ENCODE results near the gene REV1. TPM values are rescaled to one million over a fixed set of nuclear protein-coding genes. Genes with fewer than 3 reads are reported as not detected.

The REV1 gene
- total RNA-seq, 1 experiment from 2014 or later = 96.3 TPM

- H3K9me3 ChIP-seq (ENCODE audit: low read length) = no peaks in the 10 kb centered on the region
- H3K9me2 ChIP-seq (replicated peaks; ENCODE audit: insufficient read depth, low read length) = no peaks in the 10 kb centered on the region
- peaks cover 47% of the 10 kb centered on the region for H3K36me3 ChIP-seq (ENCODE audit: insufficient read depth, low read length)
Measured at GRCh38 chr2:99451686-99452085, 38.1 kb downstream of the REV1 start.

GRCh38 chr2:99451280-99451679 is 38.5 kb downstream of the REV1 start:
- Histone ChIP-seq H3K27ac (ENCODE audit: low read length) (no peak overlapping the region), H3K4me2 (ENCODE audit: low read depth, low read length, poor library complexity, severe bottlenecking) (no peak overlapping the region), H3K4me3 (ENCODE audit: low read length) (no peak overlapping the region), H3K4me1 (ENCODE audit: low read length) (peaks cover under 1% of the 10 kb centered on the region; the same call in 1 of the 2 replicates), H3K9ac (ENCODE audit: low read length) (no peak overlapping the region), H3K36me3 (ENCODE audit: insufficient read depth, low read length) (peaks cover 44% of the 10 kb centered on the region), H3K27me3 (ENCODE audit: low read length) (no peaks in the 10 kb centered on the region), H3K79me2 (ENCODE audit: low read length) (peaks cover 93% of the 10 kb centered on the region), H3K9me2 (replicated peaks; ENCODE audit: insufficient read depth, low read length) (no peaks in the 10 kb centered on the region), H2AFZ (ENCODE audit: low read length) (no peak overlapping the region), H3K9me3 (ENCODE audit: low read length) (no peaks in the 10 kb centered on the region), H4K20me1 (ENCODE audit: insufficient read depth, low read depth, low read length) (no peaks in the 10 kb centered on the region)
- DNase-seq = no peak

More at GRCh38 chr2:99451686-99452085, 38.1 kb downstream of the REV1 start:
- Histone ChIP-seq H3K27me3 (ENCODE audit: low read length) (no peaks in the 10 kb centered on the region), H4K20me1 (ENCODE audit: insufficient read depth, low read depth, low read length) (no peaks in the 10 kb centered on the region), H3K79me2 (ENCODE audit: low read length) (peaks cover 93% of the 10 kb centered on the region), H3K4me1 (ENCODE audit: low read length) (no peaks in the 10 kb centered on the region), H3K4me3 (ENCODE audit: low read length) (no peak overlapping the region), H2AFZ (ENCODE audit: low read length) (no peak overlapping the region), H3K9ac (ENCODE audit: low read length) (no peak overlapping the region), H3K4me2 (ENCODE audit: low read depth, low read length, poor library complexity, severe bottlenecking) (no peak overlapping the region), H3K27ac (ENCODE audit: low read length) (no peak overlapping the region)
- DNase-seq = no peak

- Histone ChIP-seq H3K36me3 (ENCODE audit: insufficient read depth, low read length) (peaks cover 34% of the 10 kb centered on the region), H3K9me3 (ENCODE audit: low read length) (no peaks in the 10 kb centered on the region), H4K20me1 (ENCODE audit: insufficient read depth, low read depth, low read length) (no peaks in the 10 kb centered on the region), H3K9me2 (replicated peaks; ENCODE audit: insufficient read depth, low read length) (no peaks in the 10 kb centered on the region), H3K27me3 (ENCODE audit: low read length) (no peaks in the 10 kb centered on the region), H3K4me2 (ENCODE audit: low read depth, low read length, poor library complexity, severe bottlenecking) (no peak overlapping the region), H2AFZ (ENCODE audit: low read length) (no peak overlapping the region), H3K27ac (ENCODE audit: low read length) (no peak overlapping the region), H3K9ac (ENCODE audit: low read length) (no peak overlapping the region), H3K79me2 (ENCODE audit: low read length) (peaks cover 93% of the 10 kb centered on the region), H3K4me1 (ENCODE audit: low read length) (peaks cover 11% of the 10 kb centered on the region), H3K4me3 (ENCODE audit: low read length) (no peak overlapping the region)
- DNase-seq = no peak
Measured at GRCh38 chr2:99450199-99450598, 39.6 kb downstream of the REV1 start.

DNA sequence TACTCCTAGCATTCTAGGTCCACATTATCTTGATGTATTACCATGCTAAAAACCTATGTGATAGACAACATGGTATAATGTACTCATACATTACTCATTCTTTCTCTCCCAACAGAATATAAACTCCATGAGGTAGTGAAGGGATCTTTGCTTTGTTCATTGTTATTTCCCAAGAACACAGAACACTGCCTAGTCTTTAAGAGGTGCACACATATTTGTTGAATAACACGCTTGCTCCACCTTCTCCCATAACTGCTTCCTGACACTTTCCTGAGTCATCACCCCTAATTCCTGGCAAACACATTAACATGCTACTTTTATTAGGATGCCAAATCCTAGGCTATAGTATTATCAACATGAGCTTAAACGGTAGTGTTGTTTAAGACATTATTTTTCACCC is 41.3 kb downstream of the REV1 start:
- Histone ChIP-seq H3K9ac (ENCODE audit: low read length) (no peak overlapping the region), H3K27me3 (ENCODE audit: low read length) (no peaks in the 10 kb centered on the region), H3K9me3 (ENCODE audit: low read length) (no peaks in the 10 kb centered on the region), H4K20me1 (ENCODE audit: insufficient read depth, low read depth, low read length) (no peaks in the 10 kb centered on the region), H3K36me3 (ENCODE audit: insufficient read depth, low read length) (peaks cover 22% of the 10 kb centered on the region; the same call in 1 of the 2 replicates), H3K4me1 (ENCODE audit: low read length) (peaks cover 25% of the 10 kb centered on the region), H3K4me2 (ENCODE audit: low read depth, low read length, poor library complexity, severe bottlenecking) (no peak overlapping the region), H3K9me2 (replicated peaks; ENCODE audit: insufficient read depth, low read length) (no peaks in the 10 kb centered on the region), H3K79me2 (ENCODE audit: low read length) (peaks cover 94% of the 10 kb centered on the region), H3K4me3 (ENCODE audit: low read length) (no peak overlapping the region), H3K27ac (ENCODE audit: low read length) (no peak overlapping the region), H2AFZ (ENCODE audit: low read length) (no peak overlapping the region)
- DNase-seq = no peak

DNA sequence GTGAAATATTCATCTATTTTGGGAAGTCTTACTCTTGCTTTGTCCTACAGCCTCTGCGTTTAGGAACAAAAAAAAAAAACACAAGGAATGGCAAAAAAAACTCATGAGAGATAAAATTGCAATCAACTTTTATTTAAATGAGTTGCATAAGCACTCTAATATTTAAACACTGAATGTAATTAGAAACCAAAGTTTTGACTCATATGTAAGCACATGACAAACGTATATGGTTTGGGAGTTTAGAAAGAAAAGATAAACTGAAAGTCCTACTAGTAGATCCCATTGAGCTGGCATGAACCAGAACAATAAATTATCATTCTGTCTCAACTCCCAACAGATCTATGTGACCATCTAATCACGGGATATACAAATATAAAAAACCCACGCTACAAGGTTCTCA is 44.8 kb downstream of the REV1 start:
- Histone ChIP-seq H3K9me2 (replicated peaks; ENCODE audit: insufficient read depth, low read length) (no peaks in the 10 kb centered on the region), H3K79me2 (ENCODE audit: low read length) (peaks cover 90% of the 10 kb centered on the region), H3K36me3 (ENCODE audit: insufficient read depth, low read length) (peaks cover 20% of the 10 kb centered on the region), H3K27ac (ENCODE audit: low read length) (peak overlapping the region; percentile 29; the same call in 1 of the 2 replicates), H2AFZ (ENCODE audit: low read length) (no peak overlapping the region), H3K4me2 (ENCODE audit: low read depth, low read length, poor library complexity, severe bottlenecking) (no peak overlapping the region), H3K9me3 (ENCODE audit: low read length) (no peaks in the 10 kb centered on the region), H3K4me1 (ENCODE audit: low read length) (peaks cover 32% of the 10 kb centered on the region), H3K9ac (ENCODE audit: low read length) (no peak overlapping the region), H3K4me3 (ENCODE audit: low read length) (no peak overlapping the region), H4K20me1 (ENCODE audit: insufficient read depth, low read depth, low read length) (no peaks in the 10 kb centered on the region), H3K27me3 (ENCODE audit: low read length) (no peaks in the 10 kb centered on the region)
- DNase-seq = no peak

DNA sequence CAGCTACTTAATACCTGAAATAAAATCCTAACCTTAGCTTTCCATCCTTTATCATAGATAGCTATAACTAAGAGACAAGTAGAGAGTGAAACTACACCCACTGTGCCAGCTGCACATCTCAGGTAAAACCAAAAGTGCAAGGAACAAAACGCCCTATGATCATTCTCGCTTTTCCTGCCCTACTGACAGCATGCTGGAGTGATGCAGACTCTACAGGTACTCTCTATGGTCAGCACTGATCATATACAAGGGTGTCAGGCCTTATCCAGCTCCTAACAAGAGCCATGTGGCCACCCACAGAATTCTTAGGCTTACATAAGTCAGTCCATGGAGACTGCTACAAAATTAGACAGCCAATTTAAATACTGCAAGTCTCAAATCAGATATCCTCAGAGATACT is 45.6 kb downstream of the REV1 start:
- H3K9me2 ChIP-seq (replicated peaks; ENCODE audit: insufficient read depth, low read length) = no peaks in the 10 kb centered on the region
- peaks cover 32% of the 10 kb centered on the region for H3K4me1 ChIP-seq (ENCODE audit: low read length)
- no peaks in the 10 kb centered on the region for H3K27me3 ChIP-seq (ENCODE audit: low read length)
- H3K4me3 ChIP-seq (ENCODE audit: low read length) = no peak overlapping the region
- DNase-seq = no peak
- no peak overlapping the region for H3K4me2 ChIP-seq (ENCODE audit: low read depth, low read length, poor library complexity, severe bottlenecking)
- no peak overlapping the region for H2AFZ ChIP-seq (ENCODE audit: low read length)
- no peak overlapping the region for H3K9ac ChIP-seq (ENCODE audit: low read length)
- H4K20me1 ChIP-seq (ENCODE audit: insufficient read depth, low read depth, low read length) = no peaks in the 10 kb centered on the region
- peaks cover 22% of the 10 kb centered on the region for H3K36me3 ChIP-seq (ENCODE audit: insufficient read depth, low read length)
- peak overlapping the region; percentile 29 for H3K27ac ChIP-seq (ENCODE audit: low read length)
- no peaks in the 10 kb centered on the region for H3K9me3 ChIP-seq (ENCODE audit: low read length)
- H3K79me2 ChIP-seq (ENCODE audit: low read length) = peaks cover 92% of the 10 kb centered on the region

DNA sequence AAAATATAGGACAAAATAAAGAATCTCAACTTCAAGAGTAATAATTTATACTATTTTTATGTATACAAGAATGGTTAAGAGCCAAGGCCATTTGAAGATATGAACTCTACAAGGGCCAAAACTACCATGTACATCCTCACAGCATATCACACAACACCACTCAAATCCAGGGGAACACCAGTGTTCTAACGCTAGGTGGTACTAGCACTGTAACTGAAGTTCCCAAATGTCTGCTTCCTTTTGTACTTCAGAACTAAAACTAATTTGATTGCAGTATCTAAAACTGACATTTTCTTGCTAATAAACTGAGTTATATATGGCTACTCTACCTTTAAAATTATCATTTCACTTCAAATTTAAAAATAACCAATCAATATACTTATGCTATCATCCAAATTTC is 47.0 kb downstream of the REV1 start:
- H3K79me2 ChIP-seq (ENCODE audit: low read length) = peaks cover 92% of the 10 kb centered on the region
- no peak overlapping the region for H2AFZ ChIP-seq (ENCODE audit: low read length)
- no peak overlapping the region for H3K9ac ChIP-seq (ENCODE audit: low read length)
- no peaks in the 10 kb centered on the region for H3K27me3 ChIP-seq (ENCODE audit: low read length)
- H3K9me3 ChIP-seq (ENCODE audit: low read length) = no peaks in the 10 kb centered on the region
- peak; percentile 56 for DNase-seq
- H3K4me1 ChIP-seq (ENCODE audit: low read length) = peaks cover 32% of the 10 kb centered on the region
- no peaks in the 10 kb centered on the region for H4K20me1 ChIP-seq (ENCODE audit: insufficient read depth, low read depth, low read length)
- no peaks in the 10 kb centered on the region for H3K9me2 ChIP-seq (replicated peaks; ENCODE audit: insufficient read depth, low read length)
- no peak overlapping the region for H3K4me2 ChIP-seq (ENCODE audit: low read depth, low read length, poor library complexity, severe bottlenecking)
- no peak overlapping the region for H3K4me3 ChIP-seq (ENCODE audit: low read length)
- no peak overlapping the region for H3K27ac ChIP-seq (ENCODE audit: low read length)
- peaks cover 23% of the 10 kb centered on the region for H3K36me3 ChIP-seq (ENCODE audit: insufficient read depth, low read length)

GRCh38 chr2:99439971-99440505 is 49.8 kb downstream of the REV1 start:
- peaks cover 33% of the 10 kb centered on the region for H3K36me3 ChIP-seq (ENCODE audit: insufficient read depth, low read length)
- no peak overlapping the region for H3K27ac ChIP-seq (ENCODE audit: low read length)
- no peak overlapping the region for H2AFZ ChIP-seq (ENCODE audit: low read length)
- peaks cover 93% of the 10 kb centered on the region for H3K79me2 ChIP-seq (ENCODE audit: low read length)
- no peak for DNase-seq
- no peak overlapping the region for H3K4me3 ChIP-seq (ENCODE audit: low read length)
- no peaks in the 10 kb centered on the region for H3K27me3 ChIP-seq (ENCODE audit: low read length)
- H3K4me2 ChIP-seq (ENCODE audit: low read depth, low read length, poor library complexity, severe bottlenecking) = no peak overlapping the region
- H3K9me2 ChIP-seq (replicated peaks; ENCODE audit: insufficient read depth, low read length) = no peaks in the 10 kb centered on the region
- H3K9ac ChIP-seq (ENCODE audit: low read length) = no peak overlapping the region
- H3K9me3 ChIP-seq (ENCODE audit: low read length) = no peaks in the 10 kb centered on the region
- H3K4me1 ChIP-seq (ENCODE audit: low read length) = peaks cover 19% of the 10 kb centered on the region
- H4K20me1 ChIP-seq (ENCODE audit: insufficient read depth, low read depth, low read length) = no peaks in the 10 kb centered on the region

All from Karpas-422 (cell line).